ENCODE results near the gene C10orf90.

Gene C10orf90

DNA sequence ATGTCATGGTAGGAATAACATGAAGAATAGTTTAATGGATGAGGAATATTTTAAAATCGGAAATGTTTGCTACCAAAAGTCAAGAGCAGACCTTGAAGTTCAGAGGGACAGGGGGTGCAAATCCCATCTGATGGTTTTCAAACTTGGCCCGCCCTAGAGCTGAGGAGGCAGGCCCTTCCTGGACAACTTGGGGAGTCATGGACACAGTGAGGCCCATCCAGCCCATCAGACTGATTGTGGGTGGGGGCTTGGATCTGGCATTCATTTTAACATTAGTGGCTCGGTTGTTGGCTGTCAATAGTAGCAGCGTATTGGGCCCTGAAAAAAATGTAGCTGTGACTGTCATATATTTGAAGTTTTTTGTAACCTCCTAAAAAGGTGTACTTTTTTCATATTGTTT is 2.0 kb downstream of the C10orf90 start:
- H4K20me1 ChIP-seq (ENCODE audit: control insufficient read depth, insufficient read depth, low read depth, low read length): no peaks in the 10 kb centered on the region
- TF ChIP-seq, protein P1, sequence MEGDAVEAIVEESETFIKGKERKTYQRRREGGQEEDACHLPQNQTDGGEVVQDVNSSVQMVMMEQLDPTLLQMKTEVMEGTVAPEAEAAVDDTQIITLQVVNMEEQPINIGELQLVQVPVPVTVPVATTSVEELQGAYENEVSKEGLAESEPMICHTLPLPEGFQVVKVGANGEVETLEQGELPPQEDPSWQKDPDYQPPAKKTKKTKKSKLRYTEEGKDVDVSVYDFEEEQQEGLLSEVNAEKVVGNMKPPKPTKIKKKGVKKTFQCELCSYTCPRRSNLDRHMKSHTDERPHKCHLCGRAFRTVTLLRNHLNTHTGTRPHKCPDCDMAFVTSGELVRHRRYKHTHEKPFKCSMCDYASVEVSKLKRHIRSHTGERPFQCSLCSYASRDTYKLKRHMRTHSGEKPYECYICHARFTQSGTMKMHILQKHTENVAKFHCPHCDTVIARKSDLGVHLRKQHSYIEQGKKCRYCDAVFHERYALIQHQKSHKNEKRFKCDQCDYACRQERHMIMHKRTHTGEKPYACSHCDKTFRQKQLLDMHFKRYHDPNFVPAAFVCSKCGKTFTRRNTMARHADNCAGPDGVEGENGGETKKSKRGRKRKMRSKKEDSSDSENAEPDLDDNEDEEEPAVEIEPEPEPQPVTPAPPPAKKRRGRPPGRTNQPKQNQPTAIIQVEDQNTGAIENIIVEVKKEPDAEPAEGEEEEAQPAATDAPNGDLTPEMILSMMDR (IDR thresholded peaks at IDR 0.05; ENCODE audit: low read depth, low read length, poor library complexity, severe bottlenecking): no peak
- no peak for TF ChIP-seq EZH2phosphoT487 (IDR thresholded peaks at IDR 0.05; ENCODE audit: borderline replicate concordance, low read length)
- no peaks in the 10 kb centered on the region for H3K36me3 ChIP-seq (ENCODE audit: control insufficient read depth, low read length)
- H3F3A ChIP-seq (ENCODE audit: control insufficient read depth, insufficient read depth): no peaks in the 10 kb centered on the region
- no peaks in the 10 kb centered on the region for H3K9me2 ChIP-seq (replicated peaks; ENCODE audit: control insufficient read depth, low read length)
- no peaks in the 10 kb centered on the region for H3K27me3 ChIP-seq (ENCODE audit: control insufficient read depth, low read length)
- H3K4me2 ChIP-seq (ENCODE audit: low read length): no peak overlapping the region
- H3K9me3 ChIP-seq (ENCODE audit: control insufficient read depth, insufficient read depth, low read length): peaks cover 6% of the 10 kb centered on the region; the same call in 1 of the 2 replicates
- H3K4me1 ChIP-seq (ENCODE audit: control insufficient read depth, low read length): no peaks in the 10 kb centered on the region
- no peak overlapping the region for H3K4me3 ChIP-seq (ENCODE audit: low read length)
- H3K79me2 ChIP-seq (ENCODE audit: control insufficient read depth, low read length): no peaks in the 10 kb centered on the region
- H3K27ac ChIP-seq (ENCODE audit: low read depth, low read length): no peak overlapping the region

DNA sequence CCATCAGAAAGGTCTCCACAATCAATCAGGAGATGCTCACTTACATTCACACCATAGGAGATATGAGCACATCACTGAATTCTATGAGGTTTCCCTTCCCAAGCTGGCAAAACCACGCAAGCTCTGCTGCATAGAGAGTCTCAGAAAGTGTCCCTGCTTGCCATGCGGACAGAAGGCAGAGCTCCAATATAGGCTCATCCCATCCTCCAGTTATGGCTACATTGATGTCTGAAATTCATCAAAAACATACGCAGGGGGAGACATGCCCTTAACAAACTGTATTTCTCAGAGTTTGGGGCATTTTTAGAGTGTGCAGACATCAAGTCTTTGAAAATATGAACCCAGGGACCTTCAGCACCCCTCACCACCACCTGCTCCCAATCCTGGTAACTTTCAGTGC is 2.9 kb downstream of the C10orf90 start:
- no peaks in the 10 kb centered on the region for H3F3A ChIP-seq (ENCODE audit: control insufficient read depth, insufficient read depth)
- H3K9me2 ChIP-seq (replicated peaks; ENCODE audit: control insufficient read depth, low read length): no peaks in the 10 kb centered on the region
- H3K79me2 ChIP-seq (ENCODE audit: control insufficient read depth, low read length): no peaks in the 10 kb centered on the region
- no peaks in the 10 kb centered on the region for H3K36me3 ChIP-seq (ENCODE audit: control insufficient read depth, low read length)
- no peak overlapping the region for H3K4me3 ChIP-seq (ENCODE audit: low read length)
- no peaks in the 10 kb centered on the region for H3K4me1 ChIP-seq (ENCODE audit: control insufficient read depth, low read length)
- no peaks in the 10 kb centered on the region for H3K27me3 ChIP-seq (ENCODE audit: control insufficient read depth, low read length)
- H4K20me1 ChIP-seq (ENCODE audit: control insufficient read depth, insufficient read depth, low read depth, low read length): no peaks in the 10 kb centered on the region
- TF ChIP-seq, protein P1 (IDR thresholded peaks at IDR 0.05; ENCODE audit: low read depth, low read length, poor library complexity, severe bottlenecking): no peak
- no peak for TF ChIP-seq EZH2phosphoT487 (IDR thresholded peaks at IDR 0.05; ENCODE audit: borderline replicate concordance, low read length)
- no peak overlapping the region for H3K4me2 ChIP-seq (ENCODE audit: low read length)
- no peak overlapping the region for H3K27ac ChIP-seq (ENCODE audit: low read depth, low read length)
- peaks cover 2% of the 10 kb centered on the region; the same call in 1 of the 2 replicates for H3K9me3 ChIP-seq (ENCODE audit: control insufficient read depth, insufficient read depth, low read length)

DNA sequence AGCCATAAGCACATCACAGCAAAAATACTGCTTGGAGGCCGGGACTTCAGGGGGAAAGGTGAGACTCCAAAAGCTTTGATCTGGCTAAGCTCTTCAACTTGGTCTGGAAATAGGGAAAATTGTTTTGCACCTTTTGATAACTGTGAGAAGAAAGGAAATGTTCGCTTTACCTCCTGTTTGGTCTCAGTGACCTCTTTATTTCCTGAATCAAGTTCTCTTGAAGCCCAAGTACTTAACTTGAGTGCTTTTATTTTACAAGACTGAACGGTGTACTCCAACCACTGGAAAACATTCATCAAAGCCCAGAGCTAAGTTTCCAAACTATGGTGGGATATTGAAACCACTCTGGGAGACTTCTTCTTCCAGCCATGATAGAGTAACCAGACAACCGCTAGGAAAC is 5.3 kb downstream of the C10orf90 start:
- H3K9me3 ChIP-seq (ENCODE audit: control insufficient read depth, insufficient read depth, low read length): no peaks in the 10 kb centered on the region; the same call in 1 of the 2 replicates
- no peaks in the 10 kb centered on the region for H3K4me1 ChIP-seq (ENCODE audit: control insufficient read depth, low read length)
- H3K9me2 ChIP-seq (replicated peaks; ENCODE audit: control insufficient read depth, low read length): no peaks in the 10 kb centered on the region
- H4K20me1 ChIP-seq (ENCODE audit: control insufficient read depth, insufficient read depth, low read depth, low read length): no peaks in the 10 kb centered on the region
- H3K79me2 ChIP-seq (ENCODE audit: control insufficient read depth, low read length): no peaks in the 10 kb centered on the region
- H3K27ac ChIP-seq (ENCODE audit: low read depth, low read length): no peak overlapping the region
- H3K4me3 ChIP-seq (ENCODE audit: low read length): no peak overlapping the region
- no peak overlapping the region for H3K4me2 ChIP-seq (ENCODE audit: low read length)
- no peaks in the 10 kb centered on the region for H3K27me3 ChIP-seq (ENCODE audit: control insufficient read depth, low read length)
- H3F3A ChIP-seq (ENCODE audit: control insufficient read depth, insufficient read depth): no peaks in the 10 kb centered on the region
- TF ChIP-seq EZH2phosphoT487 (IDR thresholded peaks at IDR 0.05; ENCODE audit: borderline replicate concordance, low read length): no peak
- TF ChIP-seq, protein P1 (IDR thresholded peaks at IDR 0.05; ENCODE audit: low read depth, low read length, poor library complexity, severe bottlenecking): no peak
- no peaks in the 10 kb centered on the region for H3K36me3 ChIP-seq (ENCODE audit: control insufficient read depth, low read length)

Data from DOHH2 (cell line).